BLaER1 treated with 17β-estradiol and CSF1 and Interleukin-3, amounts not matched to agents 10 nM and 100 nM (cell line): ENCODE data around the gene TP53I11.

Experiments
- H3K27ac ChIP-seq, 11 experiments: shearing (Covaris generic); formaldehyde crosslinking; 2 replicates each; pipeline ENCODE4 v1.8.1; 2022
- H3K27me3 ChIP-seq, 11 experiments: shearing (Covaris generic); formaldehyde crosslinking; 2 replicates each; pipeline ENCODE4 v1.8.1; 2022
- H3K36me3 ChIP-seq, 11 experiments: shearing (Covaris generic); formaldehyde crosslinking; 2 replicates each; pipeline ENCODE4 v1.8.1; 2022
- H3K4me1 ChIP-seq, 10 experiments: shearing (Covaris generic); formaldehyde crosslinking; 2 replicates each; pipeline ENCODE4 v1.8.1; 2022
- H3K4me2 ChIP-seq, 11 experiments: shearing (Covaris generic); formaldehyde crosslinking; 2 replicates each; pipeline ENCODE4 v1.8.1; 2022
- H3K4me3 ChIP-seq, 10 experiments: shearing (Covaris generic); formaldehyde crosslinking; 2 replicates each; pipeline ENCODE4 v1.8.1; 2022
- H3K9ac ChIP-seq, 11 experiments: shearing (Covaris generic); formaldehyde crosslinking; 2 replicates each; pipeline ENCODE4 v1.8.1; 2022
- H3K9me3 ChIP-seq, 11 experiments: shearing (Covaris generic); formaldehyde crosslinking; replicated peaks in 1 of 11; 2 replicates each; pipeline ENCODE4 v1.8.1; 2022
- H4K20me1 ChIP-seq, 11 experiments: shearing (Covaris generic); formaldehyde crosslinking; 2 replicates each; pipeline ENCODE4 v1.8.1; 2022
- Cebpa-rat ChIP-seq, 11 experiments: shearing (Covaris generic); IDR thresholded peaks; 2 replicates each; pipeline ENCODE4 v1.8.1; 2022

TP53I11 gene

DNA sequence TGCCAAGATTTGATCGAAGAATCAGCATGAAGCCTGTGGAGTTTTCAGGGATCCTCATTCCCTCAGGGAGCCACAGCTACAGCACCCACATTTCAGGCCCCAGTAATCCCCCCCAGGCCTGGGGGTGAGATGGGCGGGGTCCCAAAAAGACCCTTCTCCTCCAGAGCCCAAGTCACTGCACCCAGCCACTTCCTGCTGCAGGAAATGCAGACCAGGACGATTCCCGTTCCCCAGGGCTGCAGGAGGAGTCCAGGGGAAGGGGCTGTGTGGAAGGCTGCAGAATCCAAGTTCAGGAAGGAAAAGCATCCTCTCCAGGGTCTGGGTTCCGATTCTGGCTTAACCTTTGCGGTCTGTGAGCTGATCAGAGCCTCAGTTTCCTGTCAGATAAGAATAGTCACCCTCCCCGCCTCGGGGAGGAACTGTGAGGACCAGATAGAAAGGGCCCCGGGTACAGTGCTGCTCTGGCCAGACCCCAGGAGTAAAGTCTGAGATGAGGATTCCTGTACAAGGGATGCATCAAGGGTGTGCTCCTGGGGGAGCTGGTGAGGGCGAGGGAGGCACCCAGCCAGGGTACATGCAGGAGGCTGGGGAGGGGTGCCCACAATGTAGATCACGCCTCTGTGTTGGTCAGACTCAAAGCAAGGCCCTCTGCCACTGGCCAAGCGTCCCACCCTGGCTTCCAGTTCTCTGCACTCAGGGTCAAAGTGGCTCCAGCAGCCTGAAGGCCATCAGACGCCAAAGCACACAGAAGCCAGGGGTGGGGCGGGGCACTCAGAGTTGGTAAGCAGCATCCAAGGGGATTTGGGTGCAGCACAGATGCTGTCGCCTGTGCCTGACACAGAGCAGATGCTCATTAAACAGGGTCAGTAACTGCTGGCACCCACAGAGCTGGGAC lies 30.1 kb upstream of the TP53I11 start:
- Histone ChIP-seq H3K27me3 (no peaks in the 10 kb centered on the region), H3K4me2 (peak overlapping the region; percentile 54 to 91 (median 84)), H3K9ac (peak overlapping the region in 8 of 11 experiments; percentile 18 to 48 (median 35); a peak in 13 of 22 replicates), H3K4me1 (peaks cover 39 to 61% (median 54%) of the 10 kb centered on the region in 10 experiments), H4K20me1 (no peaks in the 10 kb centered on the region; a peak in 1 of 22 replicates), H3K36me3 (no peaks in the 10 kb centered on the region), H3K4me3 (peak overlapping the region in 1 of 10 experiments; percentile 6; a peak in 1 of 20 replicates), H3K27ac (peak overlapping the region in 6 of 11 experiments; percentile 7 to 69 (median 44); a peak in 7 of 22 replicates), H3K9me3 (no peaks in the 10 kb centered on the region)
- TF ChIP-seq Cebpa-rat (IDR thresholded peaks at IDR 0.05), result no peak

- no peaks in the 10 kb centered on the region for H3K9me3 ChIP-seq
- peak overlapping the region in 1 of 10 experiments; percentile 6; a peak in 1 of 20 replicates for H3K4me3 ChIP-seq
- no peaks in the 10 kb centered on the region for H3K36me3 ChIP-seq
- H3K4me1 ChIP-seq, result peaks cover 39 to 65% (median 59%) of the 10 kb centered on the region in 10 experiments
- H3K27ac ChIP-seq, result peak overlapping the region in 6 of 11 experiments; percentile 11 to 69 (median 52); a peak in 7 of 22 replicates
- H3K9ac ChIP-seq, result peak overlapping the region in 5 of 11 experiments; percentile 21 to 48 (median 35); a peak in 3 of 22 replicates
- TF ChIP-seq Cebpa-rat (IDR thresholded peaks at IDR 0.05), result no peak
- H4K20me1 ChIP-seq, result no peaks in the 10 kb centered on the region; a peak in 1 of 22 replicates
- peak overlapping the region; percentile 54 to 91 (median 84) for H3K4me2 ChIP-seq
- H3K27me3 ChIP-seq, result no peaks in the 10 kb centered on the region
Observed at GRCh38 chr11:44979543-44980399, 29.1 kb upstream of the TP53I11 start.

DNA sequence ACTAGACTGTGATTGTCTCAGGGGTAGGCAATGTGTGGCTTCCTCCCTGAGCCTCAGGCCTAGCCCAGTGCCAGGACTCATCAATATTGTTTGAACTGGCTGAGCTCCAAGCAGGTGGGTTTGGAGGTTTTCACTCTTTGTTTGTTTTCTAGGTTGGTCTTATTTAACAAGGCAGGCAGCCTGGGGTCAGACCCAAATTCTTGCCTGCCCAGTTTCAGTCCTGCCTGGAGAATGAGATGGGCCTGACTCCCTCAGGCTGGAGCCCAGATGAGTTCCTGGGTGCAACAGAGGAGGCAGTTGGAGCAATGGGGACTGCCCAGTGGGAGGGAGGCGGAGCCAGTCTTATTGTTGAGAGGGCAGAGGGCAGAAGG lies 28.3 kb upstream of the TP53I11 start:
- Histone ChIP-seq H3K4me2 (peak overlapping the region; percentile 54 to 91 (median 84)), H3K27ac (peak overlapping the region in 7 of 11 experiments; percentile 11 to 69 (median 46); a peak in 14 of 22 replicates), H3K4me1 (peaks cover 45 to 74% (median 68%) of the 10 kb centered on the region in 10 experiments), H3K27me3 (no peaks in the 10 kb centered on the region), H3K9ac (peak overlapping the region in 5 of 11 experiments; percentile 19 to 48 (median 44); a peak in 7 of 22 replicates), H3K4me3 (no peak overlapping the region), H3K36me3 (no peaks in the 10 kb centered on the region), H4K20me1 (no peaks in the 10 kb centered on the region; a peak in 1 of 22 replicates), H3K9me3 (no peaks in the 10 kb centered on the region)
- no peak for TF ChIP-seq Cebpa-rat (IDR thresholded peaks at IDR 0.05)

GRCh38 chr11:44978274-44978960 lies 27.7 kb upstream of the TP53I11 start:
- Histone ChIP-seq H3K27me3 (no peaks in the 10 kb centered on the region), H3K9me3 (no peaks in the 10 kb centered on the region), H3K4me1 (peaks cover 47 to 78% (median 72%) of the 10 kb centered on the region in 10 experiments), H3K9ac (peak overlapping the region in 5 of 11 experiments; percentile 19 to 46 (median 40); a peak in 6 of 22 replicates), H3K27ac (peak overlapping the region in 7 of 11 experiments; percentile 11 to 69 (median 51); a peak in 15 of 22 replicates), H3K4me3 (no peak overlapping the region), H4K20me1 (no peaks in the 10 kb centered on the region; a peak in 1 of 22 replicates), H3K36me3 (no peaks in the 10 kb centered on the region), H3K4me2 (peak overlapping the region; percentile 54 to 91 (median 84))
- TF ChIP-seq Cebpa-rat (IDR thresholded peaks at IDR 0.05), result no peak

DNA sequence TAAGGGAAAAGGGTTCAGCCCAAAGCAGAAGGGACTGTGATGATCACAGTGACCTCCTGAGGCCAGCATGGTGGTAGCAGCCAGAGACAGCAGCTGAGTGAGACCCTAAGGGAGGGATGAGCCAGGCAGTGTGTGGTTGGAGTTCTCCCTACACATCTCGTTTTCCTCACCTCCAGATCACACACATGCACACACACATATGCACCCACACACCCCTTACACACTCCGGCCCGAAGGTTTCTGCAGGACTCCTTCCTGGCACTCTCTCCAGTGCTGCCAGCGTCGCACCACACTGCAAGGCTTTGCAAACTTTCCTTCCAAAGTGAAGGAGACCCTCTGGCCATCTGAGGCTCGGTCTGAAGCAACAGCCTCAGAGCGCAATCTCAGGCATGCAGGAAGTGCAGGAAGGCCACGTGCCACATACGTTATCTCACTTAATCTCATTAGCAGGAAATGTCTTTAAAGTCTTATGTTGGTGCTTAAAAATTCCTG lies 26.9 kb upstream of the TP53I11 start:
- no peaks in the 10 kb centered on the region for H3K9me3 ChIP-seq
- no peaks in the 10 kb centered on the region for H3K36me3 ChIP-seq
- peak overlapping the region in 8 of 11 experiments; percentile 13 to 69 (median 47); a peak in 13 of 22 replicates for H3K27ac ChIP-seq
- peak overlapping the region in 2 of 11 experiments; percentile 30 to 46; a peak in 2 of 22 replicates for H3K9ac ChIP-seq
- TF ChIP-seq Cebpa-rat (IDR thresholded peaks at IDR 0.05), result no peak
- no peak overlapping the region for H3K4me3 ChIP-seq
- no peaks in the 10 kb centered on the region for H3K27me3 ChIP-seq
- peaks cover 47 to 78% (median 72%) of the 10 kb centered on the region in 10 experiments for H3K4me1 ChIP-seq
- H3K4me2 ChIP-seq, result peak overlapping the region; percentile 54 to 91 (median 84)
- no peaks in the 10 kb centered on the region; a peak in 1 of 22 replicates for H4K20me1 ChIP-seq

DNA sequence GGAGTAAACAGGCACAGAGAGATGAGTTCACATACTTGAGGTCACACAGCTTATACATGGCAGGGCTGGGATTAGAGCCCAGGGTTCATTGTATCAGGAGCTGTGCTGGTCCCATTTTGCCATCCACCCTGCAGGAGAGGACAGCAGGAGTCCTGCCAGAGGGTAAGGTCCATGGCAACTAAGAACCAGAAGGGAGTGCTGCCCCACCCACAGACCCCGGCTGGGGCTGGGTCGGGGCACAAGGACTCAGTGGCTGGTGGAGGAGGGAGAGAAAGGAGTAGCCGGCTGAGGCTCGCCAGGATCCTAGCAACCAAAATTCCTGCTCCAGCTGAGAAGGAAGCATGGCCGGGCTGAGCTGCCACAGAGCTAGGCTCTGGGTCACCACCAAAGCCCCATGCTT lies 25.9 kb upstream of the TP53I11 start:
- no peak overlapping the region for H3K27ac ChIP-seq
- TF ChIP-seq Cebpa-rat (IDR thresholded peaks at IDR 0.05), result no peak
- H3K36me3 ChIP-seq, result no peaks in the 10 kb centered on the region
- H3K9me3 ChIP-seq, result no peaks in the 10 kb centered on the region
- H3K4me3 ChIP-seq, result no peak overlapping the region
- no peak overlapping the region for H3K9ac ChIP-seq
- no peaks in the 10 kb centered on the region for H3K27me3 ChIP-seq
- H3K4me2 ChIP-seq, result peak overlapping the region in 5 of 11 experiments; percentile 80 to 89 (median 84); a peak in 3 of 22 replicates
- peaks cover 47 to 72% (median 65%) of the 10 kb centered on the region in 10 experiments for H3K4me1 ChIP-seq
- H4K20me1 ChIP-seq, result no peaks in the 10 kb centered on the region; a peak in 1 of 22 replicates

GRCh38 chr11:44974402-44975000 lies 23.8 kb upstream of the TP53I11 start:
- Histone ChIP-seq H3K9me3 (no peaks in the 10 kb centered on the region), H3K4me2 (peak overlapping the region; percentile 40 to 81 (median 63); a peak in 21 of 22 replicates), H3K27me3 (no peaks in the 10 kb centered on the region), H4K20me1 (no peaks in the 10 kb centered on the region; a peak in 1 of 22 replicates), H3K27ac (peak overlapping the region in 8 of 11 experiments; percentile 13 to 61 (median 37); a peak in 13 of 22 replicates), H3K4me1 (peaks cover 30 to 62% (median 47%) of the 10 kb centered on the region in 10 experiments), H3K9ac (peak overlapping the region in 4 of 11 experiments; percentile 21 to 42 (median 26); a peak in 4 of 22 replicates), H3K36me3 (no peaks in the 10 kb centered on the region), H3K4me3 (no peak overlapping the region)
- TF ChIP-seq Cebpa-rat (IDR thresholded peaks at IDR 0.05), result peak in 5 of 11 experiments; percentile 1 to 55 (median 33); a peak in 3 of 22 replicates
